Neutrophil (primary cell): ENCODE measurements around the gene YWHAG.
"Not testable (repeated sequence)": the region's sequence is repeated elsewhere in the genome, so short reads cannot be mapped to it uniquely, and the experiment has no call there.

ENCODE experiments used
- H3K27ac ChIP-seq: fragments of 200-600 bp; sonication (generic); 2 replicates; pipeline ENCODE4 v1.5.1; 2016; ENCODE audit warnings: mild to moderate bottlenecking, moderate library complexity
- H3K27me3 ChIP-seq: fragments of 200-600 bp; sonication (generic); 2 replicates; pipeline ENCODE4 v1.6.0; 2016; ENCODE audit warnings: mild to moderate bottlenecking
- H3K36me3 ChIP-seq: fragments of 200-600 bp; sonication (generic); 2 replicates; pipeline ENCODE4 v1.5.1; 2017
- H3K4me1 ChIP-seq, 2 experiments: fragments of 200-600 bp in 1 of 2; sonication (generic) in 1 of 2; 1 replicate in 1 of 2; 2 replicates in 1 of 2; pipeline versions ENCODE4 v1.5.1 to v1.6.1; 2013 to 2016; ENCODE audit warnings: low read depth in 1 of 2, low read length in 1 of 2, mild to moderate bottlenecking in 1 of 2, moderate library complexity in 1 of 2; ENCODE audit not compliant: control insufficient read depth in 1 of 2, insufficient read depth in 1 of 2
- H3K4me3 ChIP-seq, 2 experiments: fragments of 200-600 bp in 1 of 2; sonication (generic) in 1 of 2; 1 replicate in 1 of 2; 2 replicates in 1 of 2; pipeline ENCODE4 v1.5.1; 2013 to 2016; ENCODE audit warnings: low read depth in 1 of 2, low read length in 1 of 2, mild to moderate bottlenecking in 1 of 2, moderate library complexity in 1 of 2
- H3K9me3 ChIP-seq: fragments of 200-600 bp; sonication (generic); 2 replicates; pipeline ENCODE4 v1.5.1; 2016
- CTCF ChIP-seq: fragments of 200-600 bp; sonication (generic); IDR thresholded peaks from 2 replicates; pipeline ENCODE4 v1.5.1; 2016; ENCODE audit warnings: antibody characterized with exemption

Gene YWHAG

GRCh38 chr7:76393116-76394031, 34.6 kb upstream of the YWHAG start:
- TF ChIP-seq CTCF = no peak
- peaks cover 4% of the 10 kb centered on the region for H3K27me3 ChIP-seq
- peaks cover 35 to 40% of the 10 kb centered on the region in 2 experiments for H3K4me1 ChIP-seq
- no peaks in the 10 kb centered on the region for H3K36me3 ChIP-seq
- peak overlapping the region; percentile 80 for H3K27ac ChIP-seq
- H3K9me3 ChIP-seq = no peaks in the 10 kb centered on the region
- peak overlapping the region; percentile 81 to 93 for H3K4me3 ChIP-seq

GRCh38 chr7:76392531-76393115, 33.8 kb upstream of the YWHAG start:
- no peaks in the 10 kb centered on the region for H3K27me3 ChIP-seq
- no peaks in the 10 kb centered on the region for H3K9me3 ChIP-seq
- H3K4me1 ChIP-seq = peaks cover 31 to 37% of the 10 kb centered on the region in 2 experiments
- peak overlapping the region; percentile 80 for H3K27ac ChIP-seq
- TF ChIP-seq CTCF = no peak
- peak overlapping the region; percentile 81 to 93 for H3K4me3 ChIP-seq
- no peaks in the 10 kb centered on the region for H3K36me3 ChIP-seq

GRCh38 chr7:76390092-76390491, 31.3 kb upstream of the YWHAG start:
- Histone ChIP-seq H3K4me3 (no peak overlapping the region), H3K4me1 (peaks cover 23 to 26% of the 10 kb centered on the region in 2 experiments), H3K27me3 (no peaks in the 10 kb centered on the region), H3K27ac (no peak overlapping the region), H3K9me3 (no peaks in the 10 kb centered on the region), H3K36me3 (no peaks in the 10 kb centered on the region)
- TF ChIP-seq CTCF = no peak

GRCh38 chr7:76387789-76388188, 29.0 kb upstream of the YWHAG start:
- not testable (repeated sequence) for H3K27ac ChIP-seq, H3K4me1 ChIP-seq, H3K36me3 ChIP-seq, H3K9me3 ChIP-seq, H3K27me3 ChIP-seq, H3K4me3 ChIP-seq

GRCh38 chr7:76386691-76387260, 28.0 kb upstream of the YWHAG start:
- no peak overlapping the region for H3K27ac ChIP-seq
- H3K4me1 ChIP-seq = peaks cover 4 to 7% of the 10 kb centered on the region in 2 experiments
- no peaks in the 10 kb centered on the region for H3K36me3 ChIP-seq
- no peaks in the 10 kb centered on the region for H3K27me3 ChIP-seq
- H3K4me3 ChIP-seq = no peak overlapping the region
- no peak for TF ChIP-seq CTCF
- no peaks in the 10 kb centered on the region for H3K9me3 ChIP-seq
